Measurements from ENCODE around the gene CDK6.

- TF ChIP-seq CTCF (conservative IDR thresholded peaks at IDR 0.05; ENCODE audit: low read depth, low read length) (no peak), EZH2 (IDR thresholded peaks at IDR 0.05; ENCODE audit: borderline replicate concordance, low read depth, low read length, poor library complexity, severe bottlenecking) (no peak)
Observed at GRCh38 chr7:92627956-92628355, 208.4 kb downstream of the CDK6 start.

Data from A673 (cell line).